ENCODE data around the gene PDGFA.

Gene PDGFA

DNA sequence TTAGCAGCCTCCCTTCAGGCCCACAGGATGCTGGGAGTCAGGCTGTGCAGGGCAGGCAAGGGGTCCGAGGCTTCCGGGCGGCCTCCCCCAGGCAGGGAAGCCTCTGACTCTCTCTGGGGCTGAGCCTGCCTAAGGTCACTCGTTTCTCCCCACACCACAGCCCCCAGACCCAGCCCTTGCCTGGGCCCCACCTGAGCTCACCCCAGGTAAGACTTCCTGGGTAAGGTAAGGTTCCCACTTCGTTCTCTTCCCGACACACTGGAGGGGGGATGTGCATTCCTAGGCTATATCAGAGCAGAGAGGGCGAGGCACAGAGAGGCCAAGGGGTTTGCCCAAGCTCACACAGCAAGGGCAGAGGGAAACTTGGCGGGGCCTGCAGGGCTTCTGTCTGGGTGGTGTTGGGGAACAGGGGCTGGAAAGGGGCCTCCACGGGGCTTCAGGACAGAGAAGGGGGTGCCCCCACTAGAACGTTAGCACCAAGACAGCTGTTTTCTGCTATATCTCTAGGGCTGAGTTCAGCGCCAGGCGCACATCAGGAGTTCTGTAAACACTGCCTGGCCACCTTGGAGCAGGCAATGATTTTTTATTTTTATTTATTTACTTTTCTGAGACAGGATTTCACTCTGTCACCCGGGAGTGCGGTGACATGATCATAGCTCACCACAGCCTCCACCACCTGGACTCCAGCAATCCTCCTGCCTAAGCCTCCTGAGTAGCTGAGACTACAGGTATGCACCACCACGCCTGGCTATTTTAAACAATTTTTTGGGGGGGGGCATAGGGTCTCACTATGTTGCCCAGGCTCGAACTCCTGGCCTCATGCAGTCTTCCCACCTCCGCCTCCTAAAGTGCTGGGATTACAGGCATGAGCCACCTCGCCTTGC is 24.9 kb upstream of the PDGFA start:
- Mint-ChIP-seq H3K27ac (no peak overlapping the region), H3K9me3 (peaks cover 5% of the 10 kb centered on the region), H3K27me3 (peaks cover 11% of the 10 kb centered on the region), H3K4me1 (no peaks in the 10 kb centered on the region), H3K36me3 (peaks cover 5% of the 10 kb centered on the region), H3K4me3 (no peak overlapping the region)
- DNase-seq (ENCODE audit: low spot score in 2 of 2) = no peak
- no peak for ATAC-seq (ENCODE audit: low read depth)

DNA sequence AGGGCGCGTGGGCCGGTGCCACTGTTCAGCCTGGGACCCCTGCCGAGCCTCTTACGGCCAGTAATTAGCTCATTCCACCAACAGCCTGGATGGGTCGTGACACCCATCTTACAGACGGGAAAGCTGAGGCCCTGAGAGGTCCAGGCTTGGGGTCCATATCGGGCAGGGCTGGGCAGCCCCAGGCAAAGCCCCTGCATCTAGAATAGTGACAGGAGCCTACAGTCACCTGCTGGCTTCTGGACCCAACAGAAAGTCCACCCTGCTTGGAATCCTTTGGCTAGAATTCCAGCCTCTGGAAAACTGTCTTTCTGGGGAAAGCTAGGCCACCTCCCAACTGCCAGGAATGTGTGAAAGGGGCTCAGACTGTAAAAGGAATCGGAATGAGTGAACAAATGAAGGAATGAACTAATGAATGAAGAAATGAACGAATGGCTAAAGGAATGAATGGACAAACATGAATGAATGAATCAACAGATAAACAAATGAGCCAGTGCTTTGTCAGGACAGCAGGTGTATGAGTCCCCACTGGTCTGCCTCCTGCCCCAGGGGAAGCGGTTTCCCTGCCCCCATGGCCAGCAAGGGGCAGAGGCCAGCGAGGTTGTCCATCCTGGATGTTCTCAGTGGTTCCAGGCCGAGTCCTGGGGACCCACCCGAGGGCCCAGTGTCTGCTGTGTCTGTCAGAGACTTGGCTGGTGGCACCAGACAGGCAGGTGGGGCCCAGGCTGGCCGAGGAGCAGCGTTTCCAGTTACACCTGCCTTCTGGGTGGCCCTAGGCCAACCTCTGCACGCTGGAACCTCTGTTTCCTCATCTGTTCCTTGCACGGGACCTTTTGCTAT is 24.1 kb upstream of the PDGFA start:
- no peaks in the 10 kb centered on the region for H3K4me1 Mint-ChIP-seq
- DNase-seq (ENCODE audit: low spot score in 2 of 2) (no peak), ATAC-seq (ENCODE audit: low read depth) (no peak)
- H3K36me3 Mint-ChIP-seq = peaks cover 3% of the 10 kb centered on the region
- H3K4me3 Mint-ChIP-seq = no peak overlapping the region
- peaks cover 5% of the 10 kb centered on the region for H3K9me3 Mint-ChIP-seq
- no peak overlapping the region for H3K27ac Mint-ChIP-seq
- peaks cover 11% of the 10 kb centered on the region for H3K27me3 Mint-ChIP-seq

DNA sequence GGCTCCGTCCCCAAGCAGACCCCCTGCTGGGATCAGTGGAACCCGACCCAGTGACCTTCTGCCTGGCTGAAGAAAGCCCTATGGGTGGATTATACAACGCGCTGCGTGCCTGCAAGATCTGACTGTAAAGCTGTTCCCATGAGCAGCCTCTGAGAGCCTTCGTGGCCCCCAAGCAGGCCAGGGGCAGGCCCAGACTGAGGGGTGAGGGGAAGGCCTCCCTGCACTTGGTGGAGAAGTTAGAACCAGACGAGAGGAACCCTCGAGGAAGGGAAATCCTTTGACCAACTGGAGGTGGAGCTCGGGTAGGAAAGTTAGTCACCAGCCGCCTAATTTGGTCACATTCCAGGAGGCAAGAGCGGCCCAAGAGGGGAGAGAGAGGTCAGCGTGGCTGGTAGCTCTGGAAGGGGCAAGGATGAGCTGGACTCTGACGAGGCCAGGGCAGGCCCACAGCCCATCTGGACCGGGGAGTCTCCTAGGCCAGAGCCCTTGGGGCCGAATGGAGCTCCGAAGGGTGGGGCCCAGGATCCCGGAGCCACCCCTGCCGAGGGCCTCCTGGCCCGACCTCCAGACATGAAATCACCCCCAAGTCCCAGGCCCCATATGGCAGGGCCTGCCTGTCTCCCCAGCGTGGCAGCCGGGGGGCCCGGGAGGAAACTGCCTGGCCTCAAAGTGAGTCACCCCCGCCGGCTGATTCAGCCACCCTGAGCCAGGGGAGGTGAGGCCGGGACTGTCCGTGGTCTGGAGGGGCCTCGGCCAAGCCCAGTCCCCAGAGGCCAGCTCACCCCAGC is 23.3 kb upstream of the PDGFA start:
- Mint-ChIP-seq H3K4me1 (no peaks in the 10 kb centered on the region), H3K27ac (no peak overlapping the region)

DNA sequence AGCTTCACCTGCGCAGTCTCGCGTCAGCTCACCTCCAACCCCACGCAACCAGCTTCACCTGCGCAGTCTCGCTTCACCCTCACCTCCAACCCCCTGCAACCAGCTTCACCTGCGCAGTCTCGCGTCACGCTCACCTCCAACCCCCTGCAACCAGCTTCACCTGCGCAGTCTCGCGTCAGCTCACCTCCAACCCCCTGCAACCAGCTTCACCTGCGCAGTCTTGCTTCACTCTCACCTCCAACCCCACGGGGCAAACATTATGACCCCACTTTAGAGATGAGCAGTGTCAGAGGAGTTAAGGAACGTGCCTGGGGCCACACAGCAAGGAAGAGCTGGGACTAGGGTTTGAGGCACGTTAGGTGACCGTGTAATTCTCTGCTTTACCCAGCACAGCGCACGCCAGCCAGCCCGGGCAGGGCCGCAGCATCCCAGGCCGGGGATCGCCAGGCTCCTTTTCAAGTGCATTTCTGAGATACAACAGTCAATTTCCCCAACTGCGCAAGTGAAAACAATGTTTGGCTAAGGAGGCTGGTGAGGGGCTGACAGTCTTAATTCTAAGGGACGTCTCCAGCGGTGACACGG is 22.6 kb upstream of the PDGFA start:
- Mint-ChIP-seq H3K27me3 (peaks cover 11% of the 10 kb centered on the region), H3K4me1 (no peaks in the 10 kb centered on the region), H3K9me3 (peaks cover 5% of the 10 kb centered on the region), H3K27ac (no peak overlapping the region), H3K4me3 (no peak overlapping the region), H3K36me3 (peaks cover 2% of the 10 kb centered on the region)
- no peak for ATAC-seq (ENCODE audit: low read depth)
- DNase-seq (ENCODE audit: low spot score in 2 of 2) = no peak

More for the DNA sequence above, 23.3 kb upstream of the PDGFA start:
- ATAC-seq (ENCODE audit: low read depth) (no peak), DNase-seq (ENCODE audit: low spot score in 2 of 2) (no peak)
- Mint-ChIP-seq H3K27me3 (peaks cover 11% of the 10 kb centered on the region), H3K4me3 (no peak overlapping the region), H3K9me3 (peaks cover 5% of the 10 kb centered on the region), H3K36me3 (peaks cover 2% of the 10 kb centered on the region)

DNA sequence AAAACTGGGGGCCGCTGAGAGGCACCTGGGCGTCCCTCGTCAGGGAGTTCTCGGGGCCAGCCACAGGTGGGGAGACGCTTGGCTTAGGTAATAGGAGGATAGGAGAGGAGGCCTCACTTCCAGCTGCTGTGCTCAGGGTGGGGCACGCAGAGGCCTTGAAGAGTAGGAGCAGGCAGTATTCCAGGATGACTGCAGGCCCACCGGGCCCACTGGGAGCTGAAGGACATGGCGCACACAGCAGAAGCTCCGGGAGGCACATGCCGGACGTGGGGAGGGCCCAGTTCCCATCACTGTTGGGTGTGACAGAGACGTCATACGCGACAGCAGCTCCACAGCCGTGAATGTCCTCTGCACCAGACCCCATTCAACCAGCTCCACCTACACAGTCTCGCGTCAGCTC is 22.0 kb upstream of the PDGFA start:
- DNase-seq (ENCODE audit: low spot score in 2 of 2) (no peak), ATAC-seq (ENCODE audit: low read depth) (no peak)
- no peaks in the 10 kb centered on the region for H3K4me1 Mint-ChIP-seq
- H3K27ac Mint-ChIP-seq = no peak overlapping the region
- peaks cover 5% of the 10 kb centered on the region for H3K9me3 Mint-ChIP-seq
- peaks cover 11% of the 10 kb centered on the region for H3K27me3 Mint-ChIP-seq
- H3K4me3 Mint-ChIP-seq = no peak overlapping the region
- H3K36me3 Mint-ChIP-seq = peaks cover 2% of the 10 kb centered on the region

DNA sequence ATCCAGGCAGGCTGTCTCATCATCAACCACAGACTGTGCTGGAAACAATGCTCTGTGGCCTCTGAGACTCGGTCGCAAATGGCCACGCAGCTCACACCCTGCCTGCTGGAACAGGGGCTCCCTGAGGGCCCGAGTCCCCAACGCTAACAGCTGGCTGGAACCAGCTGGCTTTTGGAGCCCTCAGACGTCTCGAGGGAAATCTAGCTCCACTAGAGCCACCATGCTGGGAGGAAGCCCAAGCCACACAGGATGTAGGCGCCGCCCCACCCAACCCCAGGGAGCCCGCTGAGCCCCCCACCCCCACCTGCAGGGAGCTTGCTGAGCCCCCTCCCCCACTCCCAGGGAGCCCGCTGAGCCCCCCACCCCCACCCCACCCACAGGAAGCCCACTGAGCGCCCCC is 21.4 kb upstream of the PDGFA start:
- Mint-ChIP-seq H3K9me3 (peaks cover 5% of the 10 kb centered on the region), H3K27me3 (peaks cover 12% of the 10 kb centered on the region), H3K36me3 (peaks cover 2% of the 10 kb centered on the region), H3K4me1 (no peaks in the 10 kb centered on the region), H3K4me3 (no peak overlapping the region), H3K27ac (no peak overlapping the region)
- no peak for ATAC-seq (ENCODE audit: low read depth)
- DNase-seq (ENCODE audit: low spot score in 2 of 2) = no peak

DNA sequence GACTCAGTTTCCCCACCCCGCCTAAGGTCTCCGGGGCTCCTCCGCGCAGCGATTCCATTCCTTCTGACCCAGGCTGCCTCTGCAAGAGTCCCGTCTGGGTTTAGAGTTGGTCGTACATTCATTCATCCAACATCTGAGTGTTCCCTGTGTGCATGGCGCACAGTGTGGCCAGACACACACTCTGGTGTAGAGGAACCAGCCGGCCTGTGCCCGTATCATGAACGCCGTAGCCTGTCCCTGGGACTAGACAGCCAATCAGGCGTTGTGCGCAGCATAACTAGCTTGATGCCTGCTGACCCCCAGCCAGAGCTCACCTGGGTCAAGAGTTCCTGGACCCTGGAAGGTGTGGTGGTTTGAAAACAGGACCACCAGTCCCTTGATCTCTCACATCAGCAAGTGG is 20.9 kb upstream of the PDGFA start:
- Mint-ChIP-seq H3K4me1 (no peaks in the 10 kb centered on the region), H3K9me3 (peaks cover 5% of the 10 kb centered on the region), H3K27me3 (peaks cover 12% of the 10 kb centered on the region), H3K4me3 (no peak overlapping the region), H3K36me3 (peaks cover 2% of the 10 kb centered on the region), H3K27ac (peak overlapping the region; percentile 73)
- DNase-seq (ENCODE audit: low spot score in 2 of 2) (no peak), ATAC-seq (ENCODE audit: low read depth) (no peak)

DNA sequence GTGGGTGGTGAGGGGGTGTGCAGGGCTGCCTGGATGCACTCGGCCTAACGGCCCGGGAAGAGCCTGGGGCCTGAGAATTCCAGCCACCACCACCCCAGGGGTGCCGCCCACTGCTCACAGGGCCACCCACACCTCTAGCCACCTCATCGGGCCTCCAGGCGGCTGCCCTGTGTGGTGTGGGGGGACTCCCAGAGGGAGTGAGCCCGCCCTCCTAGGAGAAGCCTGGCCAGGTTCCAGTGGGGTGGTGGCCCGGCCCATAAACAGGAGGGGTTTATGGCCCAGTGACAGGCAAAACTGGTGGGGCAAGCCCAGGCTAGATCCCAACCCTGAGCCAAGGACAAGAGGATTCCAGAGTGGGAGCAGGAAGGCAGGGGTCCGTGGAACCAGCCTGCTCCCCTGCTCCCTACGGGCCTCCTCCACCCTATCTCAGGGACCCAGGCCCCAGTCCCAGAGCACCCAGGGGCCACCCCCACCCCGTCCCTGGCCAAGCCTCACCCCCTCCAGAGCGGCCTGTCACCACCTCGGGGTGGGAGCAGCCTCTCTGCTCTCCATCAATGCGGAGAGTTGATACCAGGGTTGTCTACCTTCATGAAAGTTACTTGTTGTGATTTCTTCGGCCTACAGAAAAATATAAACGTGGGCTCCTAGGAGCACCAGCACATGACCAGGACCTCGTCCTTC is 20.2 kb upstream of the PDGFA start:
- DNase-seq (ENCODE audit: low spot score in 2 of 2) (no peak), ATAC-seq (ENCODE audit: low read depth) (no peak)
- Mint-ChIP-seq H3K27ac (no peak overlapping the region), H3K9me3 (peaks cover 1% of the 10 kb centered on the region), H3K4me1 (no peaks in the 10 kb centered on the region), H3K4me3 (no peak overlapping the region), H3K36me3 (peaks cover 2% of the 10 kb centered on the region), H3K27me3 (peaks cover 12% of the 10 kb centered on the region)

DNA sequence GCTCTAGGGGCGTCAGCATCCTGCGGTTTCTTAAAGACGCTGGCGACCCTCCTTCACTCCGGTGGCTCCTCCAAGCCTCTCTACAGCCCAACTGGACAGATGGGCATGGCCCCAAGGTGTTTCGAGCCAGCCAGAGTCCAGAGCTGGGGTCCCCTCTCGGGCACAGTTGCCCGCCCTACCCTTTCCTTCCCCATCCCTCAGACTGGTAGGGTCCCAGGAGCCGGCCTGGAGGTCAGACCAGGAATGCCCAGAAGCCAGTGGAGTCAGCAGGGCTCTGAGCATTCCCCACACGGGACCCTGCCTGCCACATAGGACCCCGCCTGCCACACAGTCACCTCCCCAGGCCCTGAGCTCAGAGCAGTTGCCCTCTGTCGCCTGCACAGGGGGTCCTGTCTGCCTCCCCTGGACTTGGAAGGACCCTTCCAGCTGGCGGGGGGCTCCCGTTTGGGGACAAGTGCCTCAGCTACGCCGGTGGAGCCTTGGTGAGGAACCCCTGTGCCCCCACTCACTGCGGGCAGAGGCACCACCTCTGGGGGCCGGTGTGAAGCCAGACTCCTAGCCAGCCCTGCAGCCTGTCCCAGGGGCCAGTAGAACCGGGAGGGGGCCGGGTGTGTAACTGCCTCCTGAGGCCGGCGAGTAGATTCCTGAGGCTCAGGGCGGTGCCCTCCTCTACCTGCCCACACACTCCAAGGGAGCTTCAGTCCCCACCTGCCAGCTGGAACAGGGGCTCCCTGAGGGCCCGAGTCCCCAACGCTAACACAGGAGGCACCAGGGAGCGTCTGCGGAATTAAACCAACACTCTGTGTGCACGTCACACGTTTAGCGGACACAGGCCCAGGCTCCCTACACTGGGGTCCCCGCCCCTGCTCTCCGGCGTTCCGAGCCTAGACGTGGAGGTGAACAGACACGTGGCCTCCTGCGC is 19.4 kb upstream of the PDGFA start:
- peaks cover 2% of the 10 kb centered on the region for H3K36me3 Mint-ChIP-seq
- H3K27ac Mint-ChIP-seq = no peak overlapping the region
- peaks cover 1% of the 10 kb centered on the region for H3K9me3 Mint-ChIP-seq
- H3K27me3 Mint-ChIP-seq = peaks cover 9% of the 10 kb centered on the region
- DNase-seq (ENCODE audit: low spot score in 2 of 2) (no peak), ATAC-seq (ENCODE audit: low read depth) (no peak)
- H3K4me3 Mint-ChIP-seq = no peak overlapping the region
- H3K4me1 Mint-ChIP-seq = no peaks in the 10 kb centered on the region

DNA sequence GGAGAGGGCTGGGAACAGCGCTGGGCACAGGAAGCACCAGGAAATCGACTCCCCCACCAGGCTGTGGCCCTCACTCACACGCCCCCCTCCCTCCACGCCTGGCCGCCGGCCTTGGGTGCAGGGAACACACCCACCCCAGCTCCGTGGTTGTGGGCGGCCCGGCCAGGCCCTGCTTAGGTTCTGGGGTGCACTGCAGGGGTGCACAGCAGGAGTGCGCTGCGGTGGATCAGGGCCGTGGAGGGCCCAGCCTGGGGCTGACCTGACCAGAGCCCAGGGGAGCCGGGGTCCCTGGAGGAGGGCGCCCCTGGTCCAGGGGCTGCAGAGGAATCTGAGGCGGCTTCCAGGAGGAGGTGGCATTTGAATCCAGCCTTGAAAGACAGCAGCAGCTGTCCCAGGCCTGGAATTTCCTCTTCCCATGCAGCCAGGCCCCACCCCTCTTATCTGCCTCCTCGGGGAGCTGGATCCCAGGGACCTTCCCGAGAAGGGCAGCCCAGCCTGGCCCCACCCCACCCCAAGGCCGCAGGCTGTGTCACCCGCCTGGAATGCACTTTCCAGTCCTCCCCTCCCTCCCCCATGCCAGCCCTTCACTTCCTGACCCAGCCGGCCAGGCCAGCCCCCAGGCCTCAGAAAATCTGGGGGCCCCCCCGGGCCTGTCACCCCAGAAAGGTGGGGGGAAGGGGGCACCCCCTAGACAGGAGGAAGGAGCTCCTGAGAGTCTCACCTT is 18.4 kb upstream of the PDGFA start:
- Mint-ChIP-seq H3K27me3 (peaks cover 11% of the 10 kb centered on the region), H3K4me1 (no peaks in the 10 kb centered on the region), H3K36me3 (peaks cover 2% of the 10 kb centered on the region), H3K4me3 (no peak overlapping the region), H3K9me3 (peaks cover 1% of the 10 kb centered on the region), H3K27ac (no peak overlapping the region)
- no peak for ATAC-seq (ENCODE audit: low read depth)
- DNase-seq (ENCODE audit: low spot score in 2 of 2) = no peak

DNA sequence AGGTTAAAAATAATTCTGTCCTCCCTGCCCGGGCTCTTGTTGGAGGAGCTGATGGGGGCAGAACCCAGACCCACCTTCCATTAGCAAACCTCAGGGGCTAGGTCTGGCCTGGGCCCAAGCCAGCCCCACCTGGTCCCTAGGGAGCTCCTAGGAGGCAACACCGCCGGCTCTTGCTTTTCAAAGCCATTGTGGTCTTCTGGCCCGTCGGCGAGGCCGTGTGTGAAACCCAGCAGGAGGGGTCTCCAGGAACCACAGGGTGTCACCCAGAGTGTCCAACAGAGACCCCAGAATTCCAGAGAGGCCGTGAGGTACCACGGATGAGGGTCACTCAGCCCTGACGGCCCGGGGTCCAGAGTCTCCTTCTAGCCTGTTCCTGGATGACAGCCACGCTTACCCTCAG is 16.6 kb upstream of the PDGFA start:
- peaks cover 5% of the 10 kb centered on the region for H3K4me1 Mint-ChIP-seq
- H3K36me3 Mint-ChIP-seq = no peaks in the 10 kb centered on the region

DNA sequence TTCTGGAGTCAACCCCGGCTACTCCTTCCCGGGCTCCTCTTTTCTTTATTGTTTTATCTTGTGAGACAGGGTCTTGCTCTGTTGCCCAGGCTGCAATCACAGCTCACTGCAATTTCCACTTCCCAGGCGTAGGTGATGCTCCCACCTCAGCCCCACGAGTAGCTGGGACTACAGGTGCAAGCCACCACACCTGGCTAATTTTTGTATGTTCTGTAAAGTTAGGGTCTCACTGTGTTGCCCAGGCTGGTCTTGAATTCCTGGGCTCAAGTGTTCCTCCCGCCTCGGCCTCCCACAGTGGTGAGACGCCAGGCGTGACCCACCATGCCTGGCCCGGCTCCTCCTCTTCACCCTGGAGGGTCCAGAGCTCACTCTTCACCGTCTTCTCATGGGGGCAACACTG is 15.3 kb upstream of the PDGFA start:
- ATAC-seq (ENCODE audit: low read depth) (no peak), DNase-seq (ENCODE audit: low spot score in 2 of 2) (no peak)
- no peaks in the 10 kb centered on the region for H3K36me3 Mint-ChIP-seq
- no peak overlapping the region for H3K27ac Mint-ChIP-seq
- H3K4me3 Mint-ChIP-seq = no peak overlapping the region
- peaks cover 10% of the 10 kb centered on the region for H3K27me3 Mint-ChIP-seq
- H3K4me1 Mint-ChIP-seq = peaks cover 7% of the 10 kb centered on the region
- no peaks in the 10 kb centered on the region for H3K9me3 Mint-ChIP-seq

More for the DNA sequence above, 16.6 kb upstream of the PDGFA start:
- no peak for ATAC-seq (ENCODE audit: low read depth)
- no peak for DNase-seq (ENCODE audit: low spot score in 2 of 2)
- Mint-ChIP-seq H3K9me3 (no peaks in the 10 kb centered on the region), H3K4me3 (no peak overlapping the region), H3K27me3 (peaks cover 8% of the 10 kb centered on the region), H3K27ac (no peak overlapping the region)
